SK-N-MC (cell line): ENCODE data around the gene BEND7.

Experiments
- EZH2 ChIP-seq: fragments of 200-600 bp; sonication (generic); IDR thresholded peaks from one replicate; pipeline ENCODE4 v1.6.1; 2017; ENCODE audit warnings: antibody characterized with exemption
- POLR2AphosphoS5 ChIP-seq: IDR thresholded peaks from 2 replicates; pipeline ENCODE4 v1.6.1; 2012; ENCODE audit warnings: mild to moderate bottlenecking, low read depth, low read length, borderline replicate concordance

GRCh38 chr10:13392701-13393100 lies 136.1 kb downstream of the BEND7 start:
- TF ChIP-seq EZH2 (no peak), POLR2AphosphoS5 (no peak)
